Bronchial epithelial cell (primary cell): Measurements from ENCODE around the gene DGKI. TPM values are rescaled to one million over a fixed set of nuclear protein-coding genes. Genes with fewer than 3 reads are reported as not detected.

Source experiments
- DNase-seq: peaks from one replicate; pipeline ENCODE4 v3.0.0-alpha.2; 2010; ENCODE audit warnings: low read depth
- FAIRE-seq: peaks from 2 replicates; lab custom pipeline; 2011; peaks lifted over from hg19 to GRCh38; lab: Jason Lieb, UNC
- H3K27me3 ChIP-seq: 2 replicates; pipeline ENCODE4 v1.5.1; 2011; ENCODE audit warnings: low read length; ENCODE audit not compliant: control insufficient read depth, insufficient read depth
- H3K36me3 ChIP-seq: 2 replicates; pipeline ENCODE4 v1.5.1; 2011; ENCODE audit warnings: low read length; ENCODE audit not compliant: control insufficient read depth, insufficient read depth
- H3K4me3 ChIP-seq: 2 replicates; pipeline ENCODE4 v1.5.1; 2011; ENCODE audit warnings: mild to moderate bottlenecking, low read depth, low read length, control low read depth
- CTCF ChIP-seq: IDR thresholded peaks from 2 replicates; pipeline ENCODE4 v1.5.1; 2011; ENCODE audit warnings: mild to moderate bottlenecking, moderate library complexity, low read length, control low read depth, inconsistent platforms; ENCODE audit not compliant: insufficient read depth, severe bottlenecking
- total RNA-seq: library from RNA; depleted of rRNA; stranded (reverse); fragments of >200 nt; gene quantifications from 2 replicates; pipeline ENCODE4 v1.2.1, GENCODE V29; 2014

DGKI gene
- total RNA-seq, 1 donor from 2014 or later = under 0.01 TPM

GRCh38 chr7:137527634-137528033 is 319.1 kb downstream of the DGKI start:
- no peak for TF ChIP-seq CTCF
- no peak overlapping the region for H3K4me3 ChIP-seq
- FAIRE-seq (no peak), DNase-seq (no peak)
- no peaks in the 10 kb centered on the region for H3K36me3 ChIP-seq
- H3K27me3 ChIP-seq = no peaks in the 10 kb centered on the region

DNA sequence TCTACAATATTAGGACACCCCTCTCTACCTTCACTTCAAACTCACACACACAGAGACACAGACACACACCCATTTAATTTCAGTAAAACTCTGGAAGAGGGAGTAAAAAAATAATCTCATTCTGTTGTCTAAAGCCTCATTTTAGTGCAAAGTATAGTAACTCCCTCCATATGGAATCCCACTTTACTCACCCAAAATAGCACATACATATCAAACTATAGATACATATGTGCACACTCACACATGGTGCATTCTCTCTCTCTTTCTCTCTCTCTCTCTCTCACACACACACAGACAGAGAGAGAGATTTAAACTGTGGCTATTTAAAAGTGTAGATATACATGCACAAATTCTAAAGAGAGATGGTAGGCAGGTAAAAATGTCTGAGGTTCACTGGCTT is 323.6 kb downstream of the DGKI start:
- no peak overlapping the region for H3K4me3 ChIP-seq
- H3K27me3 ChIP-seq = no peaks in the 10 kb centered on the region
- no peak for DNase-seq
- no peak for FAIRE-seq
- no peak for TF ChIP-seq CTCF
- no peaks in the 10 kb centered on the region for H3K36me3 ChIP-seq

- no peak for TF ChIP-seq CTCF
- Histone ChIP-seq H3K36me3 (no peaks in the 10 kb centered on the region), H3K27me3 (no peaks in the 10 kb centered on the region), H3K4me3 (no peak overlapping the region)
- no peak for FAIRE-seq
- no peak for DNase-seq
Measured at GRCh38 chr7:137521451-137521850, 325.3 kb downstream of the DGKI start.

DNA sequence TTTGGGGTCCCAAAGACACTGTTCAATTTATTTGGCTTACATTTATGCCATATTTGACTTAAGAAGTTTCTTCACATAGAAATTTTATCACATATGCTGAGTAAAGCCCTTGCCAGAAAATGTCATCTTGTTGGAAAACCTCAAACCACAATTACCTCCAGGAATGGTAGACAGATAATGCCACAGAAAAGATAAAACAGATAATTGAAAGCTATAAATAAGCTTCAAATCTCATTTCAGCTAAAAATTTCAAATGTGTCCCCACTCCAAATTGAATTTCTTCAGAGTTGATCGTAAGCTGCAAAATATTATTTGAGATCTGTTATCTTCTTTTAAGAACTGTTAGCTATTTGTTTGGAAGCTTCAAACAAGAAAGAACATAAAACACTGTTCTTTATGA is 326.8 kb downstream of the DGKI start:
- Histone ChIP-seq H3K36me3 (no peaks in the 10 kb centered on the region), H3K4me3 (no peak overlapping the region), H3K27me3 (no peaks in the 10 kb centered on the region)
- FAIRE-seq (no peak), DNase-seq (no peak)
- no peak for TF ChIP-seq CTCF

- Histone ChIP-seq H3K27me3 (no peaks in the 10 kb centered on the region), H3K4me3 (no peak overlapping the region), H3K36me3 (no peaks in the 10 kb centered on the region)
- no peak for FAIRE-seq
- DNase-seq = no peak
- no peak for TF ChIP-seq CTCF
Measured at GRCh38 chr7:137519181-137519691, 327.5 kb downstream of the DGKI start.

DNA sequence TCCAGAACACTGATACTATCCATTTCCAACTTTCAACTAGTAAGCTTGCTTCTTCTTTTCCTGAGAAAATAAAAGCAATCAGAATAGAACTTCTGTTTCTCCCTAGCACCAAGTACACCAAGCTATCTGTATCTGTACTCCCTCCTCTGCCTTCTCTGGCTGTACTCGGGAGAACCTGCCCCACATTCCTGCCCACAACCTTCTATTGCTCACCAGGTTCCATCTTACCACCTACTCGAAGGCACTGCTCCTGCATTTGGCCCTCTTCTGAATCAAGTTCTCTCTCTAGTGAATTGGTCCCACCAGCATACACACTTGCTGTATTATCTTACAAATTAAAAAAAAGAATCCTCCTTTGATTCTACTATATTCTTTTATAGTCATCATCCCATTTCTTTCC is 333.7 kb downstream of the DGKI start:
- no peak for TF ChIP-seq CTCF
- Histone ChIP-seq H3K4me3 (no peak overlapping the region), H3K27me3 (no peaks in the 10 kb centered on the region), H3K36me3 (no peaks in the 10 kb centered on the region)
- DNase-seq (no peak), FAIRE-seq (no peak)
